ENCODE results near the gene SRCIN1. TPM values are rescaled to one million over a fixed set of nuclear protein-coding genes. Genes with fewer than 3 reads are reported as not detected.
A peak's percentile ranks its signal among the peaks of the same experiment; 100 is the strongest.

Gene SRCIN1
- total RNA-seq, 2 donors from 2014 or later = 2.4 to 4.8 TPM

- intact Hi-C loops (cut with DNase I) = no loop called here
- peaks cover 10% of the 10 kb centered on the region for H3K4me1 ChIP-seq (replicated peaks)
Measured at GRCh38 chr17:38561416-38562214, 44.1 kb downstream of the SRCIN1 start.

GRCh38 chr17:38560503-38561318 lies 45.0 kb downstream of the SRCIN1 start:
- Histone ChIP-seq H3K9me3 (no peaks in the 10 kb centered on the region), H3K4me1 (replicated peaks) (peaks cover 10% of the 10 kb centered on the region), H3K36me3 (no peaks in the 10 kb centered on the region), H3K27me3 (replicated peaks; ENCODE audit: insufficient read depth) (no peaks in the 10 kb centered on the region), H3K4me3 (no peak overlapping the region), H3K27ac (no peak overlapping the region)
- WGBS = 54% methylated on average over 15 of the region's 15 CpGs
- intact Hi-C loops (cut with DNase I) = no loop called here
- TF ChIP-seq POLR2AphosphoS5 (IDR thresholded peaks at IDR 0.05) (no peak), POLR2A (IDR thresholded peaks at IDR 0.05) (no peak), CTCF (IDR thresholded peaks at IDR 0.05) (no peak)
- no peak for DNase-seq (ENCODE audit: low spot score)

More at GRCh38 chr17:38561416-38562214, 44.1 kb downstream of the SRCIN1 start:
- TF ChIP-seq CTCF (IDR thresholded peaks at IDR 0.05) (no peak), POLR2AphosphoS5 (IDR thresholded peaks at IDR 0.05) (no peak), POLR2A (IDR thresholded peaks at IDR 0.05) (no peak)
- Histone ChIP-seq H3K9me3 (no peaks in the 10 kb centered on the region), H3K36me3 (no peaks in the 10 kb centered on the region), H3K4me3 (no peak overlapping the region), H3K27me3 (replicated peaks; ENCODE audit: insufficient read depth) (no peaks in the 10 kb centered on the region), H3K27ac (no peak overlapping the region)
- 59% methylated on average over 70 of the region's 105 CpGs for WGBS
- DNase-seq (ENCODE audit: low spot score) = no peak

GRCh38 chr17:38559880-38560230 lies 45.9 kb downstream of the SRCIN1 start:
- Histone ChIP-seq H3K4me3 (peak overlapping the region in 1 of 2 donors; percentile 28), H3K27ac (no peak overlapping the region), H3K9me3 (no peaks in the 10 kb centered on the region), H3K36me3 (no peaks in the 10 kb centered on the region), H3K4me1 (replicated peaks) (peaks cover 10% of the 10 kb centered on the region), H3K27me3 (replicated peaks; ENCODE audit: insufficient read depth) (no peaks in the 10 kb centered on the region)
- intact Hi-C loops (cut with DNase I) = loop anchor here (2.0 kb wide), 1 partner anchor 109 kb away; no protein-coding TSS in a partner anchor
- DNase-seq (ENCODE audit: low spot score) = no peak
- WGBS = 22% methylated on average over 6 of the region's 6 CpGs
- TF ChIP-seq POLR2AphosphoS5 (IDR thresholded peaks at IDR 0.05) = no peak
- TF ChIP-seq POLR2A (IDR thresholded peaks at IDR 0.05) = no peak
- no peak for TF ChIP-seq CTCF (IDR thresholded peaks at IDR 0.05)

DNA sequence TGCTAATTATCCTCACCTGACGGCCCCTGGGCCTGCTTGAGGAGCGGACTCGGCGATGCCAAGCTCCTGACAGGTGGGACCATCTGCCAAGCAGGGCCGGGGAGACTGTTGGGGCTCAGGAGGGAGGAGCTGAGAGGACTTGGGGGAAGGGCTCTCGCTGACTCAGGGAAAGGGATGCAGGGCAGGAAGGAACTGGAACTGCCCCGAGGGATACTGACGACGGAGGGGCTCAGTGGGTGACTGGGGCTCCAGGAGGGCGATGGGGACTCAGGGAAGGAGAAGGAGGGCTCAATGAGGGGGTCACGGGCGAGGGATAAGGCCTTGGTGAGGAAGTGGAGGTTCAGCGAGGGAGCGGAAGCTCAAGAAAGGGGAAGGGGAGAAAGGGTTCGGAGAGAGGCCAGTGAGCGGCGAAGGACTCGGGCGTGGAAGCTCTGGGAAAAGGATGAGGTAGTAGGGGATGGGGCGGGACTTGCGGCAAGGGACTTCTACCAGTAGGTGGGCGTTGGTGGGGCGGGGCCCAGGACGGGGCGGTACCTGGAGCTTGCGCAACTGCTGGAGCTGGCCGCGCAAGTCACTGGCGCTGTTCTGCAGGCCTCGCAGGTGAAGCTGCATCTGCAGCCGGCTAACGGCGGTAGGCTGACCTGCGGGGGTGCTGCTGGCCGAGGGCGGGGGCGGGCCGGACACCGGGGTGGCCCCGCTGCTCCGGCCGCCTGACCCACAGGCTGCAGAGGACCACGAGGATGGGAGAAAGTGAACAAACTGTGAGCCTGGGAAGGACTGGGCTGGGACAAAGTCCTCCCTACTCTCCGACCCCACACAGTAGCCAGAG lies 46.5 kb downstream of the SRCIN1 start:
- intact Hi-C loops (cut with DNase I) = loop anchor here (2.0 kb wide), 1 partner anchor 110 kb away; no protein-coding TSS in a partner anchor
- no peaks in the 10 kb centered on the region for H3K27me3 ChIP-seq (replicated peaks; ENCODE audit: insufficient read depth)
- peak; percentile 74 for TF ChIP-seq POLR2AphosphoS5 (IDR thresholded peaks at IDR 0.05)
- peak; percentile 75 for TF ChIP-seq POLR2A (IDR thresholded peaks at IDR 0.05)
- TF ChIP-seq CTCF (IDR thresholded peaks at IDR 0.05) = peak in 3 of 4 experiments; percentile 26 to 57 (median 50)
- WGBS = 9% methylated on average over 29 of the region's 44 CpGs
- H3K27ac ChIP-seq = peak overlapping the region; percentile 46 to 59
- H3K4me1 ChIP-seq (replicated peaks) = peaks cover 10% of the 10 kb centered on the region
- H3K36me3 ChIP-seq = no peaks in the 10 kb centered on the region
- H3K4me3 ChIP-seq = peak overlapping the region; percentile 23 to 28
- DNase-seq (ENCODE audit: low spot score) = peak; percentile 95
- no peaks in the 10 kb centered on the region for H3K9me3 ChIP-seq
